HepG2 (cell line): ENCODE results near the gene SUMO4. TPM values are rescaled to one million over a fixed set of nuclear protein-coding genes. Genes with fewer than 3 reads are reported as not detected.

Source experiments
- ATAC-seq: fragments of 200-7000 bp; cut with Tn5 transposase; 3 replicates; pipeline ENCODE4 v1.9.1; 2020; ENCODE audit warnings: mild to moderate bottlenecking, moderate library complexity
- BruUV-seq: library from RNA; stranded (reverse); fragments of 400-500 nt; replicated peaks from 2 replicates; lab custom pipeline; 2021; lab: Mats Ljungman, UMichigan
- CTCF ChIA-PET: fragments of 300-600 bp; formaldehyde crosslinking; extraction: SDS; loops from one replicate; lab custom pipeline; 2021; ENCODE audit warnings: low total read pairs, inconsistent platforms, low intra/inter-chr PET ratio; lab: Yijun Ruan, JAX
- POLR2A ChIA-PET: fragments of 350-600 bp; sonication (Branson Sonifier 250); formaldehyde crosslinking; loops from one replicate; lab custom pipeline; 2020; ENCODE audit warnings: antibody characterized with exemption, inconsistent platforms; lab: Yijun Ruan, JAX
- DNase-seq: peaks from one replicate; pipeline ENCODE4 v3.0.0-alpha.2; 2015; ENCODE audit warnings: low spot score
- FAIRE-seq: peaks from 3 replicates; lab custom pipeline; 2011; peaks lifted over from hg19 to GRCh38; lab: Jason Lieb, UNC
- H2AFZ ChIP-seq: one replicate; pipeline ENCODE4 v1.6.1; 2011; ENCODE audit warnings: low read length, inconsistent platforms
- H3K27ac ChIP-seq: fragments of 300-600 bp; 3 replicates; pipeline ENCODE4 v1.8.0; 2011; ENCODE audit warnings: mixed run types, mild to moderate bottlenecking, mixed read lengths, low read length, inconsistent platforms; ENCODE audit not compliant: insufficient read depth; ENCODE audit errors: extremely low read length
- H3K27me3 ChIP-seq, 2 experiments: fragments of 200-600 bp in 1 of 2; 2 replicates in 1 of 2; 3 replicates in 1 of 2; pipeline versions ENCODE4 v1.6.0 to v1.8.0; 2011; ENCODE audit warnings: low read length in 2 of 2, mild to moderate bottlenecking in 2 of 2, moderate library complexity in 2 of 2, inconsistent platforms in 1 of 2; ENCODE audit not compliant: insufficient read depth in 2 of 2, control insufficient read depth in 1 of 2
- H3K36me3 ChIP-seq, 2 experiments: fragments of 200-600 bp in 1 of 2; replicated peaks in 1 of 2; 2 replicates in 1 of 2; 3 replicates in 1 of 2; pipeline versions ENCODE4 v1.5.1 to v1.8.0; 2011; ENCODE audit warnings: low read length in 2 of 2, inconsistent platforms in 1 of 2; ENCODE audit not compliant: insufficient read depth in 2 of 2, control insufficient read depth in 1 of 2
- H3K4me1 ChIP-seq: 2 replicates; pipeline ENCODE4 v1.5.1; 2012; ENCODE audit warnings: low read length, inconsistent platforms; ENCODE audit not compliant: insufficient read depth
- H3K4me2 ChIP-seq: 2 replicates; pipeline ENCODE4 v1.6.0; 2011; ENCODE audit warnings: low read depth, low read length, inconsistent platforms
- H3K4me3 ChIP-seq, 3 experiments: fragments of 200-600 bp in 1 of 3; sonication (generic), shearing (Covaris generic) in 1 of 3; replicated peaks in 1 of 3; 2 replicates each; pipeline ENCODE4 v1.5.1; 2011 to 2016; ENCODE audit warnings: low read length in 3 of 3, inconsistent platforms in 2 of 3, low read depth in 2 of 3, mild to moderate bottlenecking in 2 of 3, control low read depth in 1 of 3, mixed read lengths in 1 of 3; ENCODE audit not compliant: insufficient read depth in 1 of 3
- H3K79me2 ChIP-seq: one replicate; pipeline ENCODE4 v1.6.1; 2011; ENCODE audit warnings: low read length, inconsistent platforms; ENCODE audit not compliant: insufficient read depth
- H3K9ac ChIP-seq: 2 replicates; pipeline ENCODE4 v1.6.0; 2011; ENCODE audit warnings: mild to moderate bottlenecking, low read depth, low read length, inconsistent platforms; ENCODE audit not compliant: insufficient read depth
- H3K9me3 ChIP-seq: 2 replicates; pipeline ENCODE4 v1.5.1; 2012; ENCODE audit warnings: mild to moderate bottlenecking, low read length
- H4K20me1 ChIP-seq: 2 replicates; pipeline ENCODE4 v1.6.0; 2011; ENCODE audit warnings: inconsistent platforms, mild to moderate bottlenecking, low read length, moderate library complexity; ENCODE audit not compliant: insufficient read depth
- MLLT10 ChIP-seq: sonication (generic); formaldehyde crosslinking; IDR thresholded peaks from 2 replicates; pipeline ENCODE4 v1.4.0; 2020; ENCODE audit warnings: missing genetic modification reagents
- NFIB ChIP-seq: sonication (generic); formaldehyde crosslinking; IDR thresholded peaks from 2 replicates; pipeline ENCODE4 v1.9.0; 2021; ENCODE audit warnings: missing genetic modification reagents, mild to moderate bottlenecking, borderline replicate concordance
- SRSF4 ChIP-seq: fragments of 200-400 bp; formaldehyde crosslinking; IDR thresholded peaks from one replicate; pipeline ENCODE4 v1.6.1; 2018; ENCODE audit warnings: mild to moderate bottlenecking, low read depth, low read length, moderate library complexity; ENCODE audit not compliant: poor library complexity, severe bottlenecking
- ZNF468 ChIP-seq: sonication (generic); formaldehyde crosslinking; IDR thresholded peaks from 2 replicates; pipeline ENCODE4 v1.8.0; 2022; ENCODE audit warnings: mild to moderate bottlenecking, moderate library complexity, missing genetic modification reagents
- in situ Hi-C: cut with HindIII; loops from 2 replicates; pipeline ENCODE4 v1.10.0; 2017; ENCODE audit warnings: low pct_unique_long_range_greater_than_20kb; ENCODE audit not compliant: extremely low pct_ligation_motif_present
- intact Hi-C: fragments of 100-400 bp; cut with micrococcal nuclease; formaldehyde crosslinking; loops from one replicate; pipeline ENCODE4 v1.10.0; 2022; ENCODE audit not compliant: unreplicated experiment
- polyA plus RNA-seq, 8 experiments: library from polyadenylated mRNA; depleted of rRNA in 3 of 8; stranded (reverse) in 7 of 8; unstranded in 1 of 8; fragments of >200 nt; fragmentation: Illumina TruSeq in 4 of 8; extraction: Trizol in 4 of 8; gene quantifications; 2 replicates each; pipeline versions ENCODE4 v1.2.1 to v1.2.3, GENCODE V29; 2011 to 2016; ENCODE audit warnings: low read depth in 4 of 8, missing spikeins in 1 of 8, mixed read lengths in 1 of 8; ENCODE audit not compliant: insufficient read depth in 1 of 8
- total RNA-seq, 5 experiments: library from RNA; depleted of rRNA; stranded (reverse); fragments of >200 nt; fragmentation: Illumina TruSeq; extraction: Trizol; gene quantifications; 2 replicates each; pipeline ENCODE4 v1.2.3, GENCODE V29; 2016; ENCODE audit warnings: low read depth in 1 of 5
- TF ChIP-seq, protein P1 (sequence below): sonication (generic); formaldehyde crosslinking; IDR thresholded peaks from 2 replicates; pipeline ENCODE4 v1.9.0; 2021; ENCODE audit warnings: missing genetic modification reagents, mild to moderate bottlenecking, borderline replicate concordance
- TF ChIP-seq, protein P2 (sequence below): IDR thresholded peaks from 2 replicates; pipeline ENCODE4 v1.6.1; 2016; ENCODE audit warnings: mild to moderate bottlenecking, missing biosample characterization, missing genetic modification reagents

The SUMO4 gene
- total and polyA plus RNA-seq, 2 of the 13 experiments (the other 11 are each of a cell fraction or from before 2014, with no cell fraction given), result 0.22 to 1.2 TPM

DNA sequence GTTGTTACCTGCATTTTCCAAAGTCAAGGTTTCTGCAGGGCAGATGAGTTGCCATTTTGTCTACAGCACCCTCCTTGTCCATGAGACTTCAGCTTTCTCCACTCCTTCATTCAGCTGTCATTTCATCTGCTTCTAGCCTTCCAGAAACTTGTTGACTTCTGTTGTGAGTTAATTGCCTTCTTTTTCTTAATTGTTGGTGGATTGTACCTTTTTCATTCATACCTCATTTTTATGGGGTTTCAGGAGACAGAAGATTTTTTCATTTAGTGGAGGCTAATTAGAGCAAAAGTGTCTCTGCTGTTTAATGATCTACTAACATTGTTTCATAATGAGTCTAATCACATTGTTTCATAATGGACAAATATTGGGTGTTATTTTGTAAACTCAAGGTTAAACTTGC is 7.5 kb upstream of the SUMO4 start:
- H3K4me2 ChIP-seq, result no peak overlapping the region
- H3K27ac ChIP-seq, result no peak overlapping the region
- FAIRE-seq (no peak), ATAC-seq (no peak)
- intact Hi-C loops (loop anchor here (5.0 kb wide), 1 partner anchor 75 kb away; the partner anchor contains the start of gene TAB2), in situ Hi-C loops (no loop called here)
- no peak overlapping the region for H3K4me3 ChIP-seq
- H3K36me3 ChIP-seq, result peaks cover 2 to 5% of the 10 kb centered on the region in 2 experiments; a peak in 3 of 5 replicates
- CTCF ChIA-PET, result no interaction called here
- no peak overlapping the region for H3K9ac ChIP-seq
- H4K20me1 ChIP-seq, result no peaks in the 10 kb centered on the region; the same call in 1 of the 2 replicates
- no peaks in the 10 kb centered on the region for H3K9me3 ChIP-seq
- TF ChIP-seq, protein P1, sequence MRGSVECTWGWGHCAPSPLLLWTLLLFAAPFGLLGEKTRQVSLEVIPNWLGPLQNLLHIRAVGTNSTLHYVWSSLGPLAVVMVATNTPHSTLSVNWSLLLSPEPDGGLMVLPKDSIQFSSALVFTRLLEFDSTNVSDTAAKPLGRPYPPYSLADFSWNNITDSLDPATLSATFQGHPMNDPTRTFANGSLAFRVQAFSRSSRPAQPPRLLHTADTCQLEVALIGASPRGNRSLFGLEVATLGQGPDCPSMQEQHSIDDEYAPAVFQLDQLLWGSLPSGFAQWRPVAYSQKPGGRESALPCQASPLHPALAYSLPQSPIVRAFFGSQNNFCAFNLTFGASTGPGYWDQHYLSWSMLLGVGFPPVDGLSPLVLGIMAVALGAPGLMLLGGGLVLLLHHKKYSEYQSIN (CRISPR knock-in tag), result no peak
- TF ChIP-seq, all 625 proteins: peak for 0
- no TSS peak for BruUV-seq
- Histone ChIP-seq H3K27me3 (no peaks in the 10 kb centered on the region), H3K4me1 (peaks cover 6% of the 10 kb centered on the region; the same call in 1 of the 2 replicates), H3K79me2 (no peaks in the 10 kb centered on the region), H2AFZ (no peak overlapping the region)
- no peak for DNase-seq
- POLR2A ChIA-PET, result no interaction called here

DNA sequence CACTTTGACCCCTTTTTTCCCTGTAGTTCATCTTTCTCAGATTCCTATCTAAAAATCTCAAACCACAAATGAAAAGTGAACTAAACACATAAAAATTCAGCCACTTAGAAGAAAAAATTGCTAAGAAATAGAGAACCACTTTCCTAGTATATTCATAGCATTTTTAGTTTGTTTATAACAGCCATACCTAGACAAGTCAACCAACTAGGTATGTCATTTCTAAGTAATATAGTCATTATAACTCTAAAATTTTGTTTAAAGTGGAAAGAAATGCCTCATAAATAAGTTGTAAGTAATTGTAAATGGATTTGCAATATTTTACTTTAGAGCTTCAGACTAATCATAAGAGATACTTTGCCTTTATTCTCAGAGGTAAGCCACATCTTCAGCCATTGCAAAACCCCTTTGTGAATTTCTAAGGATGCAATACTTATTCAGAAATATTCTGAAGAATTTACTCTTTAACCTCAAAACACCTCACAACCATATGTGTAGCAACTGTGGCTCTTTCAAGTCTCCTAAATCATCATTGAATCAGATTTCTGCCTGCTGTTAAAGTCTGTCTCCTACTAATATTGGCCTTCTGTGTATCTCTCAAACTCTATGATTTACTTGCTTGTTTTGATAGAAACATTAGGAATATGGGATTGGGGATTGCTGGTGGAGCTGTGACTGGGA is 6.9 kb upstream of the SUMO4 start:
- Histone ChIP-seq H3K4me3 (no peak overlapping the region), H2AFZ (no peak overlapping the region), H3K4me2 (no peak overlapping the region), H4K20me1 (no peaks in the 10 kb centered on the region; the same call in 1 of the 2 replicates), H3K36me3 (peaks cover 6% of the 10 kb centered on the region in 2 experiments; a peak in 3 of 5 replicates), H3K4me1 (peaks cover 6% of the 10 kb centered on the region; the same call in 1 of the 2 replicates)
- in situ Hi-C loops, result no loop called here
- TF ChIP-seq MLLT10 (CRISPR knock-in tag), result no peak
- TF ChIP-seq ZNF468 (CRISPR knock-in tag), result no peak
- TF ChIP-seq SRSF4, result no peak
- TF ChIP-seq NFIB, result no peak
- TF ChIP-seq, protein P2, sequence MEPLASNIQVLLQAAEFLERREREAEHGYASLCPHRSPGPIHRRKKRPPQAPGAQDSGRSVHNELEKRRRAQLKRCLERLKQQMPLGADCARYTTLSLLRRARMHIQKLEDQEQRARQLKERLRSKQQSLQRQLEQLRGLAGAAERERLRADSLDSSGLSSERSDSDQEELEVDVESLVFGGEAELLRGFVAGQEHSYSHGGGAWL, result no peak
- TF ChIP-seq, all 625 proteins: peak for 0
- Histone ChIP-seq H3K27ac (no peak overlapping the region), H3K27me3 (no peaks in the 10 kb centered on the region), H3K79me2 (no peaks in the 10 kb centered on the region), H3K9me3 (no peaks in the 10 kb centered on the region), H3K9ac (no peak overlapping the region)
- no peak for FAIRE-seq
- BruUV-seq, result no TSS peak
- CTCF ChIA-PET, result no interaction called here
- POLR2A ChIA-PET, result no interaction called here
- intact Hi-C loops, result loop anchor here (5.0 kb wide), 1 partner anchor 76 kb away; the partner anchor contains the start of gene TAB2
- DNase-seq, result no peak
- no peak for ATAC-seq
